ENCODE data around the gene CALML6.
A peak's percentile ranks its signal among the peaks of the same experiment; 100 is the strongest.
"Not testable (repeated sequence)": the region's sequence is repeated elsewhere in the genome, so short reads cannot be mapped to it uniquely, and the experiment has no call there.

Gene CALML6

GRCh38 chr1:1926346-1926811, 11.3 kb downstream of the CALML6 start:
- DNase-seq: no peak

DNA sequence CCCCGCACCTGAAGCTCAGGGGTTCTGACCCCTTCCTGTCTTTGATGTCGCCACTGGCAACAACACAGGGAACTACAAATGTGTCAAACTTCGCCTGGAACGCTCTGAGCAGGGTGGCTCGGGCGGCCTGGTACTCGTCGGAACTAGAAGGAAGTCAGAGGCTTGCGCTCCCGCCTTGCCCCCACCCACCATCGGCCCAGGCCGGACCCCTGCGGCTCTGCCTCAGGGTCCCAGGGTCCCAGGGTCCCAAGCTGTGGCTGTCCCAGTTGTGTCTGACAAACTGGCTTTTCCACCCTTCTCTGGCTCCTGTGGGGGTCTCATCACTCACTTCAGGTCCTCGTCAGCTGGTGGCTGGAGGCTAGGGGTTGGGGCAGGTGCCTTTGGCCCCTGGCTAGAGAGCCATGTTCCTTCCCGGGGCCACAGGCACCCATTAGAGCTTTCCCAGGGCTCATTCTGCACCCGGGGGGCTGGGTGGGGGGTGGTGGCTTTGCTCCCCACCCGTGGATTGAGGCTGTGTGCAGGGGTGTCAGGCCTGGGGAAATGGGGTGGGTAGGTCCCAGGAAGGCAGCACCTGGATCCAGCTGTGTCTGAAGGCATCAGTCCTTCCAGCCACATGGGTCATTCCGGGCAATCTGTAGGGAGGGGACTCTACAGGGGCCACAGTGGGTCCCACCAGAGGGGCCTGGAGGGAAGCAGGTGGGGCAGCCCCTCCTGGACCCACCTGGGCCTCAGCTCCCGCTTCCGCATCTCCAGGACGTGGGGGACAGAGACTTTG, 12.0 kb downstream of the CALML6 start:
- no peak for DNase-seq

GRCh38 chr1:1927751-1928150, 12.7 kb downstream of the CALML6 start:
- no peak for DNase-seq

- no peak for DNase-seq
These were observed 13.4 kb downstream of the CALML6 start for GRCh38 chr1:1928231-1929101.

DNA sequence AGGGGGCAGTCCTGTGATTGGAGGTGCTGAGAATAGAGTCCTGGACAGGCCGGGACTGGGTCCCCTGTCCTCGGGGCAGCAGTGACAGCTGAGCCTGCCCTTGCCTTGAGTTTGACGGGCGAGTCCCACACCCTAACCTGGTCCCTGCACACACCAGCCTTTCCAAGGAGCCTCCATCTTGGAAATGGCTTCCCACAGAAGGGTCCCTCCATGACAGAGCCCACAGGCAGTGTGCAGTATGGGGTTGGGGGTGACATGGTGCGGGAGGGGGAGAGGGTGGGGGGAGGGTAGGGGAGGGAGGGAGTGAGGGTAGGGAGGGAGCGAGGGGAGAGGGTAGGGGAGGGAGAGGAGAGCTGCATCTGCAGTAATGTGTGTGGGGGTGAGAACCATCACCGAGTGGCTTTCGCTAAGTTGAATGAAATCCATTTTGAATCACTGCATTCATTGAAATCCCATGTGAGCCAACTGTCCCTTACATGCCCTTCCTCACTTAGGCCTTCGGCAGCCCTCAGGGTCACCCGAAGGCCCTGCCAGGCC, 14.1 kb downstream of the CALML6 start:
- no peak for DNase-seq

DNA sequence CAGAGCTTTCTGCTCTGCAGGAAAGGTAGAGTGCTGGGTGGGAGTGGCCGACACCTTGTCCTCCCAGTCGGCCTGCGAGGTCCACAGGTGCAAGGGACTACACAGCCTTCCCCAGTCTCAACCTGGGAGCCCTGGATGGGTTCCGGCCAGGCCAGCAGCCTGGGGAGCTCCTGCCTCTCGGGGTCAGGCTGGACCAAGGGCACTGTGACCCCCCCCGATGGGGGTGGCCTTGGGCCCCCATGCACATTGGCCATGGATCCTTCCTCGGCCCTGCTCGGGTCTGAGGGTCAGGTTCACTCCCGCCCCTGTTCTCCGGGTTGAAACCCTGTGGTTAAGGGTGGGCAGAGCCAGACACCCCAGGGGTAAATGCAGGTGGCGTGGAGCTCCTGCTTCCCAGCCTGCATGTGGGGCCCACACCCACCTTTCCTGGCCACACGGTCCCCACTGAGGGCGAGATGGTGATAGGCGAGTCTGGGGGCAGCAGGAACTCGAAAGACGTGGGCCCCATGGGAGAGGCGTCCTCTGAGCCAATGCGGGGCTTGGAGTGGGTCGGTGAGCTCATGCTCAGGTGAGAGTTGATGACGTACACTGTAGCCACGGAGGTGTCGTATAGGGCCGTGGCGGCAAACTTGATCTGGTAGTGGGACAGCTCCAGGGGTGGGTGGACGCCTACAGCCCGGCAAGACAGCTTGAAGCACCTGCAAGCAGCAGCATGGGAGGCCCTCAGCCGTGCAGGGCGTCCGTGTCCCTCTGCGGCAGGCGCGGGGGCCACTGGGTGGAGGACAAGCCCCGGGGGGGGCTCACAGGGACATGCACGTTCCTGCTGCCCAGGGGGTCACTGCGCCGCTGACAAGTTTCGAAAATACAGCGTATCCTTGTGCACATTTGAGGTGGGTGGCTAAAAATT, 14.8 kb downstream of the CALML6 start:
- DNase-seq: no peak

GRCh38 chr1:1934848-1935247, 19.8 kb downstream of the CALML6 start:
- not testable (repeated sequence) for DNase-seq

DNA sequence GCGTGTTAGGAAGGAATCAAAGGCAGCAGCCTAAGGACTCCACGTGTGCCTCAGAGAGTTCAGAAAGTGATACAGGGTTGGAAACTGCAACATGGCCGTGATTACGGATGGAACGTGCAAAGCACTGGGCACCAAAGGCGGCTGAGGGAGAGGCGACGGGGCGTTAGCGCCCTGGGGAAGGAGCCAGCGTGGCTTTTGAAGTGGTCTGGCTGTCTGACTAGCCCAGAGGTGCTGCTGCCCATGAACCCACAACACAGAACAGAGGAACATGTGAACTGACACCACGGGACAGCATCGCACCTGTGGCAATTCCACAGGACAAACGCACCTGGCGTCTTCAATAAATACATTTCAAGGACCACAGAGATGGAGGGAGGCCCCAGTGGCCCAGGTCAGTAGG, 22.0 kb downstream of the CALML6 start:
- no peak for DNase-seq

GRCh38 chr1:1937549-1938275, 22.7 kb downstream of the CALML6 start:
- DNase-seq: no peak

GRCh38 chr1:1938276-1938573, 23.2 kb downstream of the CALML6 start:
- no peak for DNase-seq

DNA sequence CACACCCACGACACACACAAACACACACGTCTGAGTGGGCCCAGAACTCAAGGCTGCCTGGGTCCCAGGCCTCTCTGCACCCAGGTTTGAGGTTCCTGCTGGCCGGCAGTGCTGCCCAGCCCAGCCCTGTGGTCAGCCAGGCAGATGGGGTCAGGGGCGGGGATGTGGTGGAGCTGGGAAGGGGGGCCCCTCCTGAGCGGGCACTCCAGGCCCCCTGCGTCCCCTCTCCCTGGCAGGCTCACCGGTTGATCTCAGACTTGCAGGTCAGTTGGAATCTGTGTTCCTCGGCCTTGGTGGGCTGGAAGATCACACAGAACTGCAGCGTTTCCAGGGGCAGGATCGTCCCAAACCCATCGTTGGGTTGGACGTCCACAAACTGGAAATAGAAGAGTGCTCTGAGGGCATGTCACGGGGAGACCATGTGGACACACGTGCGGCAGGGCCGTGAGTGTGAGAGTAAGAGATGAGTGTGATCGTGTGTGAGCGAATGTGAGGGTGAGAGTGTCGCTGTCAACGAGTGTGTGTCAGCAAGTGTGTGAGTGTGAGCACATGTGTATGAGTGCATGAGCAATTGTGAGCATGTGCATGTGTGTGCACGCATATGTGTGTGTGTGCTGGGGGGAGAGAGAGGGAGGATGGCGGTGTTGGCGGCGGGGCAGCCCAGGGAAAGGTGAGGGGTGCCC, 23.7 kb downstream of the CALML6 start:
- no peak for DNase-seq

DNA sequence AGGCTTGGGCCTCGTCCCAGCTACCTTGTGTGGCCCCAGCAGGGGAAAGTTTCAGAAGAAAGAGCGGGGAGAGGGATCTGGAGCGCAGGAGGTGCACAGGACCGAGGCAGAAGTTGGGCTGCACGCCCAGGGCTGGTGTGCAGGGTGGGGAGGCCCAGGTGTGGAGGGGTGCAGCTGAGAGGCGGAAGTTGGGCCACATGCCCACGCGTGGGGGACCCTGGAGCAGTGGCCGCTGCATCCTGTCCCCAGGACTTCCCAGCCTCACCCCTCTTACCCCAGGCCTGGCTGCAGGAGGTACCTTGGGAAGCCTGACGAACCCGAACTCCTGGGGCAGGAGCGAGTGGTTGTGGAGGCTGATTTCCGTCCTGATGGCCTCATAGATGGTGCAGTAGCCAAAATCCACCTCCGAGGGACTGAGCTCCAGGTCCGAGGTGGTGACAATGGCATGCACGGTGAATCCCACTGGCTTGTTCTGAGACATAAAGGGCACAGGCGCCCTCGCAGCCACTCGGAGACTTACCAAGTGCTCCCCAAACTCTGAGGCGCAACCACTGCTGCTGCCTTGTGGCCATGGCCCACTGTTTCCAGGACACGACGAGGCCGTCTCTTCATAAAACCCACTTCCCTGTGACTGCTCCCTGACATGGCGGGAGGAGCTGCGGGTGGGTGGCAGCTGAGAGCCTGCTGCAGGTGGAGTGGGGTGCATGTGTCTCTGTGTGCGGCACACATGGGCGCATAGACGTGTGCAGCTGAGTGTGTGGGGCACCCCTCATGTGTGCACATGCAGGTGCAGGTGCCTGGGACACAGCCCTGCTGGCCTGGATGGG, 24.4 kb downstream of the CALML6 start:
- DNase-seq: no peak

DNA sequence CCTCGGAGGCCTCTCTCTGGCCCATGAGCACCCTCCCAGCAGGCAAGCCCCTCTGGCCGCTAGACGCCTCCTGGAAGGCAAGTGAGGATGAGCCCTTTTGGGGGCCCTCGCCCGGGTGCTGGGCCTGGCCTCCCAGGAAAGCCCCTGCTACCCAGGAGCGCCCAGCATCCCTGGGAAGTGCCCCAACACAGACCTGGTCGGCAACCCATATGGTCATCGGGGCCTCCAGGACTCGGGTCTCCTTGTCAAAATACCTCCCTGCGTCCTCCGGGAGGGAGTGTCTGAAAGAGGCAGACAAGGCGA, 25.0 kb downstream of the CALML6 start:
- no peak for DNase-seq

GRCh38 chr1:1941211-1941841, 26.3 kb downstream of the CALML6 start:
- no peak for DNase-seq

GRCh38 chr1:1941868-1942752, 27.1 kb downstream of the CALML6 start:
- DNase-seq: no peak

- peak; percentile 37 for DNase-seq
These were observed 27.9 kb downstream of the CALML6 start for GRCh38 chr1:1942753-1943656.

DNA sequence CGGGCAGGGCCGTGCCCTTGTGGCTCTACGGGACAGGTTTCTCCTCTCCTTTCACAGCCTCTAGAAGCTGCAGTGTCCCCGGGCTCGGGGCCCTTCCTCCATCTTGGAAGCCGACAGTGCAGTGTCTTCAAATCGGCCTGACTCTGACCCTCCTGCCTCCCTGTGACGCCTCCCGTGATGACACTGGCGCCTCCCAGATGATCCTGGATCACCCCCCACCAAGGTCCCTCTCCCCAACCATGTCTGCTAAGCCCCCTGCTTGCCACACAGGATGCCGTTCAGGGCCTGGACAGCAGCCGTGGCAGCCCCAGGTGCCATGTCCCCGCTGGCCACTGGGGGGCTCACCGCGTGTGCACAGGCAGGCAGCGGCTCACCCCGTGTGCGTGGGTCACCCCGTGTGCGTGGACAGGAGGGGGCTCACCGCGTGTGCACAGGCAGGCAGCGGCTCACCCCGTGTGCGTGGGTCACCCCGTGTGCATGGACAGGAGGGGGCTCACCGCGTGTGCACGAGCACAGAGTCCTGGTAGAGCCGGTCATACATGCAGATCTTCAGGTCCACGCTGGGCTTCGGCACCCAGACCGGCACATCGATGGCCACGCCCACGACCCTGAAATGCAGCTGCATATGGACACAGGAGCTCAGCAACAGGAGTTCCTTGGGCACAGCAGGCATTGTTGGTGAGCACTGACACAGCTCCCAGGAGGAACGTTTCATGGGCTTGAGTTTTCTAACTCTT, 28.9 kb downstream of the CALML6 start:
- DNase-seq: peak; percentile 68
